GM19193 (cell line): ENCODE results near the gene BMPR2.

Experiments
- POLR2A ChIP-seq: IDR thresholded peaks from 4 replicates; pipeline ENCODE4 v1.6.1; 2011; ENCODE audit not compliant: insufficient read depth, insufficient read length; ENCODE audit errors: extremely low read depth

Gene BMPR2

GRCh38 chr2:202610380-202610779 is 234.3 kb downstream of the BMPR2 start:
- no peak for TF ChIP-seq POLR2A

GRCh38 chr2:202612145-202612544 is 236.0 kb downstream of the BMPR2 start:
- TF ChIP-seq POLR2A: no peak

GRCh38 chr2:202613479-202613878 is 237.4 kb downstream of the BMPR2 start:
- no peak for TF ChIP-seq POLR2A
